ENCODE results near the gene BBS5.

Gene BBS5

GRCh38 chr2:169540146-169540545 is 60.9 kb downstream of the BBS5 start:
- DNase-seq, result no peak

- DNase-seq, result no peak
Observed at GRCh38 chr2:169542433-169542832, 63.1 kb downstream of the BBS5 start.

GRCh38 chr2:169546756-169547155 is 67.5 kb downstream of the BBS5 start:
- DNase-seq, result no peak
